ENCODE results near the gene ZNF619. TPM values are rescaled to one million over a fixed set of nuclear protein-coding genes. Genes with fewer than 3 reads are reported as not detected.

The ZNF619 gene
- total RNA-seq, 1 donor from 2014 or later = 2.6 TPM

DNA sequence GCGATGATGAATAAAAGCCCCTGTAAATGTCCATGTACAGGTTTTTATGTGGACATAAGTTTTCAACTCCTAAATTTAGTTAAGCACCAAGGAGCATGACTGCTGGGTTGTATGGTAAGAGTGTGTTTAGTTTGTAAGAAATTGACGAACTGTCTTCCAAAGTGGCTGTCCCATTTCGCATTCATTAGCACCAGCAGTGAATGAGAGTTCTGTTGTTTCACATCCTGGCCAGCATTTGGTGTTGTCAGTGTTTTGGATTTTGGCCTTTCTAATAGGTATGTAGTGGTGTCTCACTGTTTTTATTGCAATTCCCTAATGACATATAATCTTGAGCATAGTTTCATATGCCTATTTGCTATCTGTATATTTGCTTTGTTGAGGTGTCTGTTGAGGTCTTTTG, 51.5 kb downstream of the ZNF619 start:
- DNase-seq (ENCODE audit: low read depth) = no peak

GRCh38 chr3:40532252-40532651, 55.3 kb downstream of the ZNF619 start:
- DNase-seq (ENCODE audit: low read depth) = no peak

DNA sequence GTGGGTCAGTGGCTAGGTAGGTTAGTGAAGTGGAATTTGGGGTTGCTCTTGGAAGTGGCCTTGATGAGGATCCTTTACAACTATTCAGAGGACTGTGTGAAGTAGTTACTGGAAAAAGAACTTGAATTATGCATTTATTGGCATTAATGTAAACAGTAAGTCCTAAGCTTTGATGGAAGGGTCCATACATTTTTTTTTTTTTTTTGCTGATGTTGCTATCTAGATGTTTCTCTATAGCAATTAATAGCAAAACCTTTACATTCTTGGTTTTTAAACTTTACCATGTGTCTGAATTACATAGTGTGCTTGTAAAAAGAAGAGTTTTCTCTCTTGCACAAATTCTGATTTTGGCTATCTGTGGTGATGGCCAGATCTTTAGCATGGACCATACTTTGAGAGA, 57.4 kb downstream of the ZNF619 start:
- no peak for DNase-seq (ENCODE audit: low read depth)

Other genes starting within 250 kb of the ZNF619 start
- 9.1 and 12.2 TPM in 2 replicates for gene EIF1B, start 167.4 kb upstream of the ZNF619 start, total RNA-seq
- gene ENTPD3, start 89.9 kb upstream of the ZNF619 start, total RNA-seq = not detected in 2 replicates
- gene RPL14, start 19.8 kb upstream of the ZNF619 start, total RNA-seq = 190 and 240 TPM in 2 replicates
- 0.37 and 1.1 TPM in 2 replicates for gene ZNF620, start 28.9 kb downstream of the ZNF619 start, total RNA-seq
- 8.7 and 10.0 TPM in 2 replicates for gene ZNF621, start 47.8 kb downstream of the ZNF619 start, total RNA-seq